H9 (cell line): ENCODE data around the gene PRADC1. TPM values are rescaled to one million over a fixed set of nuclear protein-coding genes. Genes with fewer than 3 reads are reported as not detected.

Source experiments
- DNase-seq: peaks from one replicate; pipeline ENCODE4 v3.0.0-alpha.2; 2017
- H2AFZ ChIP-seq: one replicate; pipeline ENCODE4 v1.6.1; 2013; ENCODE audit warnings: mild to moderate bottlenecking, low read length, control low read depth, moderate library complexity
- H2AK5ac ChIP-seq: 2 replicates; pipeline ENCODE4 v1.6.1; 2013; ENCODE audit warnings: low read length, control low read depth, mixed read lengths; ENCODE audit not compliant: insufficient read length
- H2BK120ac ChIP-seq: one replicate; pipeline ENCODE4 v1.6.1; 2013; ENCODE audit warnings: low read depth, mild to moderate bottlenecking, low read length, control low read depth, inconsistent platforms; ENCODE audit not compliant: poor library complexity, severe bottlenecking
- H2BK12ac ChIP-seq: 2 replicates; pipeline ENCODE4 v1.6.1; 2013; ENCODE audit warnings: low read length, control low read depth, mixed read lengths, low read depth; ENCODE audit not compliant: insufficient read length
- H2BK15ac ChIP-seq: 2 replicates; pipeline ENCODE4 v1.6.1; 2013; ENCODE audit warnings: low read depth, low read length, control low read depth
- H2BK20ac ChIP-seq: one replicate; pipeline ENCODE4 v1.6.1; 2013; ENCODE audit warnings: low read depth, mild to moderate bottlenecking, low read length, control low read depth, inconsistent platforms; ENCODE audit not compliant: poor library complexity, severe bottlenecking
- H2BK5ac ChIP-seq: 2 replicates; pipeline ENCODE4 v1.6.1; 2013; ENCODE audit warnings: low read length, control low read depth, mixed read lengths; ENCODE audit not compliant: insufficient read length
- H3K14ac ChIP-seq: 2 replicates; pipeline ENCODE4 v1.6.1; 2013; ENCODE audit warnings: low read length, control low read depth; ENCODE audit not compliant: insufficient read depth
- H3K18ac ChIP-seq: 2 replicates; pipeline ENCODE4 v1.6.1; 2013; ENCODE audit warnings: low read depth, mild to moderate bottlenecking, mixed read lengths, low read length, control low read depth; ENCODE audit not compliant: insufficient read length
- H3K23ac ChIP-seq: 2 replicates; pipeline ENCODE4 v1.6.1; 2013; ENCODE audit warnings: low read length, control low read depth, mixed read lengths, low read depth; ENCODE audit not compliant: insufficient read length
- H3K23me2 ChIP-seq: 2 replicates; pipeline ENCODE4 v1.6.1; 2013; ENCODE audit warnings: low read depth, mild to moderate bottlenecking, mixed read lengths, low read length, control low read depth; ENCODE audit not compliant: insufficient read length, poor library complexity, severe bottlenecking
- H3K27ac ChIP-seq: 2 replicates; pipeline ENCODE4 v1.5.1; 2013; ENCODE audit warnings: low read length, control low read depth, mixed read lengths, low read depth; ENCODE audit not compliant: insufficient read length
- H3K27me3 ChIP-seq: 2 replicates; pipeline ENCODE4 v1.6.1; 2013; ENCODE audit warnings: low read length, control low read depth, inconsistent platforms; ENCODE audit not compliant: insufficient read depth
- H3K4ac ChIP-seq: 2 replicates; pipeline ENCODE4 v1.6.1; 2013; ENCODE audit warnings: low read depth, mild to moderate bottlenecking, control low read depth, inconsistent platforms, low read length, moderate library complexity
- H3K4me1 ChIP-seq: 2 replicates; pipeline ENCODE4 v1.6.1; 2013; ENCODE audit warnings: low read length, control low read depth, inconsistent platforms; ENCODE audit not compliant: insufficient read depth
- H3K4me2 ChIP-seq: 2 replicates; pipeline ENCODE4 v1.6.1; 2013; ENCODE audit warnings: low read length, control low read depth, mixed read lengths; ENCODE audit not compliant: insufficient read length, insufficient read depth
- H3K56ac ChIP-seq: 2 replicates; pipeline ENCODE4 v1.6.1; 2013; ENCODE audit warnings: low read depth, mild to moderate bottlenecking, mixed read lengths, low read length, control low read depth; ENCODE audit not compliant: insufficient read length
- H3K79me1 ChIP-seq: 2 replicates; pipeline ENCODE4 v1.6.1; 2013; ENCODE audit warnings: low read depth, mild to moderate bottlenecking, moderate library complexity, low read length, control low read depth, inconsistent platforms; ENCODE audit not compliant: insufficient read depth, poor library complexity, severe bottlenecking
- H3K79me2 ChIP-seq: 2 replicates; pipeline ENCODE4 v1.6.1; 2013; ENCODE audit warnings: low read length, control low read depth, inconsistent platforms; ENCODE audit not compliant: insufficient read depth
- H3K9ac ChIP-seq: 2 replicates; pipeline ENCODE4 v1.6.1; 2013; ENCODE audit warnings: low read length, control low read depth, mixed read lengths; ENCODE audit not compliant: insufficient read length; ENCODE audit errors: extremely low read depth
- H3K9me3 ChIP-seq: one replicate; pipeline ENCODE4 v1.6.1; 2013; ENCODE audit warnings: low read depth, low read length, inconsistent platforms; ENCODE audit not compliant: control insufficient read depth
- H3T11ph ChIP-seq: one replicate; pipeline ENCODE4 v1.6.1; 2013; ENCODE audit warnings: mild to moderate bottlenecking, low read length, control low read depth, inconsistent platforms
- H4K20me1 ChIP-seq: one replicate; pipeline ENCODE4 v1.6.1; 2013; ENCODE audit not compliant: control insufficient read depth, insufficient read length, insufficient read depth
- H4K5ac ChIP-seq: 2 replicates; pipeline ENCODE4 v1.6.1; 2013; ENCODE audit warnings: low read depth, mild to moderate bottlenecking, mixed read lengths, low read length, control low read depth; ENCODE audit not compliant: insufficient read length
- H4K8ac ChIP-seq: replicated peaks from 2 replicates; pipeline ENCODE4 v1.6.1; 2013; ENCODE audit warnings: low read length, control low read depth, mixed read lengths, low read depth; ENCODE audit not compliant: insufficient read length
- H4K91ac ChIP-seq: 2 replicates; pipeline ENCODE4 v1.6.1; 2013; ENCODE audit warnings: low read depth, mild to moderate bottlenecking, moderate library complexity, mixed read lengths, low read length, control low read depth; ENCODE audit not compliant: insufficient read length
- H3K27ac Mint-ChIP-seq, 3 experiments: 2 replicates in 2 of 3; 3 replicates in 1 of 3; pipeline ENCODE4 v1.8.0; 2020 to 2021; ENCODE audit warnings: mixed read lengths in 3 of 3, mild to moderate bottlenecking in 1 of 3, moderate library complexity in 1 of 3
- H3K27me3 Mint-ChIP-seq: 2 replicates; pipeline ENCODE4 v1.8.0; 2021; ENCODE audit warnings: low read depth, mild to moderate bottlenecking, moderate library complexity, mixed read lengths
- H3K36me3 Mint-ChIP-seq, 3 experiments: 2 replicates in 2 of 3; 3 replicates in 1 of 3; pipeline ENCODE4 v1.8.0; 2020 to 2021; ENCODE audit warnings: low read depth in 3 of 3, mixed read lengths in 3 of 3; ENCODE audit not compliant: insufficient read depth in 1 of 3
- H3K4me1 Mint-ChIP-seq, 2 experiments: 2 replicates each; pipeline ENCODE4 v1.8.0; 2020; ENCODE audit warnings: mixed read lengths in 2 of 2
- H3K4me3 Mint-ChIP-seq, 2 experiments: 2 replicates in 1 of 2; 3 replicates in 1 of 2; pipeline ENCODE4 v1.8.0; 2020 to 2021; ENCODE audit warnings: mild to moderate bottlenecking in 2 of 2, mixed read lengths in 2 of 2, moderate library complexity in 1 of 2
- H3K9me3 Mint-ChIP-seq, 2 experiments: 2 replicates in 1 of 2; 3 replicates in 1 of 2; pipeline ENCODE4 v1.8.0; 2020; ENCODE audit warnings: mild to moderate bottlenecking in 2 of 2, mixed read lengths in 2 of 2, moderate library complexity in 1 of 2
- WGBS: extraction: QIAGEN DNeasy Blood & Tissue Kit; methylation state at CpG from one replicate; pipeline ENCODE4 v1.1.7; 2013; ENCODE audit warnings: missing lambda C conversion rate, low lambda C conversion rate, mixed read lengths; ENCODE audit not compliant: insufficient read length; ENCODE audit errors: extremely low coverage; 5-methylcytosine and 5-hydroxymethylcytosine counted together
- total RNA-seq: library from RNA; stranded (reverse); gene quantifications from 2 replicates; pipeline ENCODE4 v1.2.1, GENCODE V29; 2021
- TF ChIP-seq, protein P1 (sequence below): fragments of 200-600 bp; sonication (generic); conservative IDR thresholded peaks from 3 replicates; pipeline ENCODE4 v1.8.0; 2021; ENCODE audit warnings: antibody characterized with exemption, mild to moderate bottlenecking

PRADC1 gene
- total RNA-seq, 1 experiment from 2014 or later, result 9.6 TPM

DNA sequence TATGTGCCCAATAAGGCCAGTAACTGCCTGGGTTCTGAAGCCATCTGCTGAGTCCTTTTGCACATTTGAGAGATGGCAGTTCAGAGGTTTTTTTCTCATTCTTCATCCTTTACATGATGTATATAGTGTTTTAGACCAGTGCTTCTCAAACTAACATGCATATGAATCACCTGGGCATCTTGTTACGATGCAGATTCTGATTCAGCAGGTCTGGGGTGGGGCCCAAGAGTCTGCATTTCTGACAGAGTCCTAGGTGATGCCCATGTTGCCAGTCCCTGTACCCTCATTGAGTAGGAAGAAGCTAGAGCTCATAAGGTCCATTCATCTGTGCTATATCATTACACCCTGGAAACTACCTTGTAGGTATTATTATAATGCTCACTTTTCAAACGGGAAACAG is 15.2 kb downstream of the PRADC1 start:
- H3K9me3 Mint-ChIP-seq, result no peaks in the 10 kb centered on the region
- Histone ChIP-seq H3K4me1 (0 out of 2 replicates have a peak, but pooled peaks cover 3% of the 10 kb centered on the region), H2BK20ac (no peak overlapping the region), H3K4me2 (no peak overlapping the region), H2BK12ac (no peak overlapping the region), H3K4ac (no peak overlapping the region), H4K8ac (no peak overlapping the region), H2AK5ac (no peak overlapping the region), H3K14ac (no peak overlapping the region), H3K23me2 (no peaks in the 10 kb centered on the region), H3K79me1 (peaks cover 4% of the 10 kb centered on the region), H4K91ac (no peak overlapping the region), H3K27ac (no peak overlapping the region), H3K56ac (no peak overlapping the region), H3K79me2 (peaks cover 7% of the 10 kb centered on the region; the same call in 1 of the 2 replicates), H3K9ac (no peak overlapping the region), H3K23ac (no peak overlapping the region), H2BK5ac (no peak overlapping the region), H3T11ph (no peak overlapping the region), H2BK15ac (no peak overlapping the region), H3K18ac (no peak overlapping the region), H3K9me3 (no peaks in the 10 kb centered on the region), H2BK120ac (no peak overlapping the region), H2AFZ (no peak overlapping the region), H3K27me3 (no peaks in the 10 kb centered on the region), H4K20me1 (no peaks in the 10 kb centered on the region), H4K5ac (no peak overlapping the region)
- no peak for DNase-seq
- WGBS, result no CpG with 5 or more reads among the region's 2 CpGs
- H3K4me3 Mint-ChIP-seq, result no peak overlapping the region
- H3K27ac Mint-ChIP-seq, result no peak overlapping the region
- H3K27me3 Mint-ChIP-seq, result peaks cover 2% of the 10 kb centered on the region; the same call in 1 of the 2 replicates
- H3K4me1 Mint-ChIP-seq, result peaks cover 19 to 26% of the 10 kb centered on the region in 2 experiments
- TF ChIP-seq, protein P1, sequence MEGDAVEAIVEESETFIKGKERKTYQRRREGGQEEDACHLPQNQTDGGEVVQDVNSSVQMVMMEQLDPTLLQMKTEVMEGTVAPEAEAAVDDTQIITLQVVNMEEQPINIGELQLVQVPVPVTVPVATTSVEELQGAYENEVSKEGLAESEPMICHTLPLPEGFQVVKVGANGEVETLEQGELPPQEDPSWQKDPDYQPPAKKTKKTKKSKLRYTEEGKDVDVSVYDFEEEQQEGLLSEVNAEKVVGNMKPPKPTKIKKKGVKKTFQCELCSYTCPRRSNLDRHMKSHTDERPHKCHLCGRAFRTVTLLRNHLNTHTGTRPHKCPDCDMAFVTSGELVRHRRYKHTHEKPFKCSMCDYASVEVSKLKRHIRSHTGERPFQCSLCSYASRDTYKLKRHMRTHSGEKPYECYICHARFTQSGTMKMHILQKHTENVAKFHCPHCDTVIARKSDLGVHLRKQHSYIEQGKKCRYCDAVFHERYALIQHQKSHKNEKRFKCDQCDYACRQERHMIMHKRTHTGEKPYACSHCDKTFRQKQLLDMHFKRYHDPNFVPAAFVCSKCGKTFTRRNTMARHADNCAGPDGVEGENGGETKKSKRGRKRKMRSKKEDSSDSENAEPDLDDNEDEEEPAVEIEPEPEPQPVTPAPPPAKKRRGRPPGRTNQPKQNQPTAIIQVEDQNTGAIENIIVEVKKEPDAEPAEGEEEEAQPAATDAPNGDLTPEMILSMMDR, result no peak
- H3K36me3 Mint-ChIP-seq, result peaks cover 5 to 29% (median 28%) of the 10 kb centered on the region in 3 experiments; a peak in 6 of 7 replicates
